GM18519 (cell line): Measurements from ENCODE around the gene LCE3C.
"Not testable (repeated sequence)": the region's sequence is repeated elsewhere in the genome, so short reads cannot be mapped to it uniquely, and the experiment has no call there.

Experiments
- ATAC-seq: cut with Tn5 transposase; IDR thresholded peaks from one replicate; pipeline ENCODE4 v1.9.1; 2021; ENCODE audit warnings: mild to moderate bottlenecking, moderate library complexity; ENCODE audit not compliant: unreplicated experiment, low FRiP score

LCE3C gene

GRCh38 chr1:152599934-152600333, at the start of gene LCE3C:
Gene LCE3C, plus strand, starts transcription at chr1:152600234. Its CDS starts 498 bp downstream, at chr1:152600732.
- no peak for ATAC-seq

- ATAC-seq, result no peak
Observed at GRCh38 chr1:152565115-152565514, 34.9 kb upstream of the LCE3C start.

- ATAC-seq, result no peak
Observed at GRCh38 chr1:152565535-152566215, 34.4 kb upstream of the LCE3C start.

- no peak for ATAC-seq
Observed at GRCh38 chr1:152566681-152567080, 33.4 kb upstream of the LCE3C start, which contains the start of gene LCE3E. Gene LCE3E, minus strand, starts transcription at chr1:152566780. Its CDS starts 572 bp downstream, at chr1:152566208.

GRCh38 chr1:152577168-152577567, 22.9 kb upstream of the LCE3C start:
- ATAC-seq, result no peak

- not testable (repeated sequence) for ATAC-seq
Observed at GRCh38 chr1:152579526-152579925, 20.5 kb upstream of the LCE3C start.

- ATAC-seq, result no peak
Observed at GRCh38 chr1:152580433-152580832, 19.6 kb upstream of the LCE3C start, which contains the start of gene LCE3D. Gene LCE3D, minus strand, starts transcription at chr1:152580516. Its CDS starts 580 bp downstream, at chr1:152579936.

GRCh38 chr1:152582647-152583046, 17.4 kb upstream of the LCE3C start:
- ATAC-seq, result no peak

GRCh38 chr1:152585586-152585985, 14.4 kb upstream of the LCE3C start:
- ATAC-seq, result no peak

- no peak for ATAC-seq
Observed at GRCh38 chr1:152596986-152597385, 3.0 kb upstream of the LCE3C start.

GRCh38 chr1:152613511-152613910, 13.5 kb downstream of the LCE3C start, which contains the start of gene LCE3B:
Gene LCE3B, plus strand, starts transcription at chr1:152613811. Its CDS starts 0 bp downstream, at chr1:152613811.
- no peak for ATAC-seq

GRCh38 chr1:152621993-152622392, 22.0 kb downstream of the LCE3C start:
- ATAC-seq, result no peak

GRCh38 chr1:152622803-152623202, 22.8 kb downstream of the LCE3C start, which contains the start of gene LCE3A:
Gene LCE3A, minus strand, starts transcription at chr1:152623103. Its CDS starts 0 bp downstream, at chr1:152623103.
- no peak for ATAC-seq

- no peak for ATAC-seq
Observed at GRCh38 chr1:152623203-152623844, 23.3 kb downstream of the LCE3C start.

GRCh38 chr1:152626744-152627143, 26.7 kb downstream of the LCE3C start:
- no peak for ATAC-seq

- ATAC-seq, result no peak
Observed at GRCh38 chr1:152630596-152630995, 30.6 kb downstream of the LCE3C start.

GRCh38 chr1:152640351-152640750, 40.3 kb downstream of the LCE3C start:
- ATAC-seq, result no peak

GRCh38 chr1:152643945-152644344, 43.9 kb downstream of the LCE3C start:
- no peak for ATAC-seq

- no peak for ATAC-seq
Observed at GRCh38 chr1:152645146-152645545, 45.1 kb downstream of the LCE3C start.

- no peak for ATAC-seq
Observed at GRCh38 chr1:152646656-152647055, 46.6 kb downstream of the LCE3C start.
